Astrocyte of the spinal cord (primary cell): ENCODE measurements around the gene HSFX2.
"Not testable (repeated sequence)": the region's sequence is repeated elsewhere in the genome, so short reads cannot be mapped to it uniquely, and the experiment has no call there.

Experiments
- DNase-seq: peaks from one replicate; pipeline ENCODE4 v3.0.0; 2011; ENCODE audit warnings: low read depth, low spot score
- H3K4me3 ChIP-seq: 2 replicates; pipeline ENCODE4 v1.5.1; 2011; ENCODE audit warnings: low read depth, mild to moderate bottlenecking, low read length, moderate library complexity
- CTCF ChIP-seq: IDR thresholded peaks from 2 replicates; pipeline ENCODE4 v1.5.1; 2012; ENCODE audit warnings: low read depth, mild to moderate bottlenecking, low read length, inconsistent platforms
- in situ Hi-C: cut with HindIII; loops from 2 replicates; pipeline ENCODE4 v1.10.0; 2017; ENCODE audit warnings: low sequenced_read_pairs

The HSFX2 gene

GRCh38 chrX:149618871-149619270 lies 23.8 kb upstream of the HSFX2 start:
- DNase-seq: no peak
- TF ChIP-seq CTCF: no peak
- no peak overlapping the region for H3K4me3 ChIP-seq
- in situ Hi-C loops: no loop called here

GRCh38 chrX:149611623-149612175 lies 16.6 kb upstream of the HSFX2 start:
- H3K4me3 ChIP-seq: no peak overlapping the region
- in situ Hi-C loops: no loop called here
- no peak for TF ChIP-seq CTCF
- no peak for DNase-seq

DNA sequence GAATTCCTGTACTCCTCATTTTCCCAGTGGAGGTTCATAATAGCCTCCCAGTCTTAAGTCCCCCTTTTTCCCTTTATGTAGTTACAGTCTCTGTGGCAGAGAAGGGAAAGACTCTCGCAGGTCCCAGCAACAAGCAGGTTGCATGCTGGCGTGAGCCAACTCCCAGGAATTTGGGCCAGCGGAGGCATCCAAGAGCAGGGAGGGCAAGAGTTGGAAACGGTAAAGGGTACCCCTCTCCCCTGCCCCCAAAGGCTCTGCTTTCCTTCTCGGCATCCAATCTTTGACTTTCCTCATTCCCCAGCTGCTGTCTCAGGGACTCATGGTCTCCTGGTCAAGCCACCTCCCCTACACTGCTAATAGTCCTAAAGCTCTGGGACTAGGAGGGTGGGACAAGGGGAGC lies 15.4 kb upstream of the HSFX2 start:
- no peak overlapping the region for H3K4me3 ChIP-seq
- TF ChIP-seq CTCF: no peak
- in situ Hi-C loops: no loop called here
- DNase-seq: no peak

DNA sequence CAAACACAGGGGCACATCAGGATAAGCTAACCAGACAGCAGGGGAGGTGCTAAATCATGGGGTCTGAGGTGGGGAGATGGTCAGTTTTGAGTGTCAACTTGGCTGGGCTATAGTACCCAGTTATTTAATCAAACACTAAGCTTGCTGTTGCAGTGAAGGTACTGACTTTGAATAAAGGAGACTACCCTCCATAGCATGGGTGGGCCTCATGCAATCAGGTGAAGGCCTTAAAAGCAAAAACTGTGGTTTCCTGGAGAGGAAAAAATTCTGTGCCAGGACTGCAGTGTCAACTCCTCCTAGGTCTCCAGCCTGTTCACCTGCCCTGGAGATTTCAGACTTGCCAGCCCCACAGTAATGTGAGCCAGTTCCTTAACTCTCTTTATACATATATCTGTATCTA lies 12.6 kb upstream of the HSFX2 start:
- no peak for DNase-seq
- TF ChIP-seq CTCF: no peak
- in situ Hi-C loops: no loop called here
- H3K4me3 ChIP-seq: no peak overlapping the region

DNA sequence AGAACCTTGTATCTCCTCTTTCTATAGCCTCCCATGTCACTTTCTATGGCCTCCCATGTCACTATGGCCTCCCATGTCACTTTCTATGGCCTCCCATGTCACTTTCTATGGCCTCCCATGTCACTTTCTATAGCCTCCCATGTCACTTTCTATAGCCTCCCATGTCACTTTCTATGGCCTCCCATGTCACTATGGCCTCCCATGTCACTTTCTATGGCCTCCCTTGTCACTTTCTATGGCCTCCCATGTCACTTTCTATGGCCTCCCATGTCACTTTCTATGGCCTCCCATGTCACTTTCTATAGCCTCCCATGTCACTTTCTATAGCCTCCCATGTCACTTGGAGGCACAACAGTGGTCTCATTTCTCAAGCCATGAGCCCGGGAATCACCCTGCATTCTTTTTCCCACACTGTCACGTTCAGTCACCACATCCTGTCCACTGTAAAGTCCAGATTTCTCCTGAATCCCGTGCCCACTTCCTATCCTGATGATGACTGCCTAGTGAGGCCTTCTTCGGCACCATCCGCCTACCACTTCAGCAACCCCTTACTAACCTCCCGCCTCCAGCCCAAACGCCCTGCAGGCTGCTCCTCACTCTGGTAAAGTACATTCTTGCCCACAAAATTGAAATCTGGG lies 10.3 kb upstream of the HSFX2 start:
- DNase-seq, H3K4me3 ChIP-seq, in situ Hi-C loops: not testable (repeated sequence)

DNA sequence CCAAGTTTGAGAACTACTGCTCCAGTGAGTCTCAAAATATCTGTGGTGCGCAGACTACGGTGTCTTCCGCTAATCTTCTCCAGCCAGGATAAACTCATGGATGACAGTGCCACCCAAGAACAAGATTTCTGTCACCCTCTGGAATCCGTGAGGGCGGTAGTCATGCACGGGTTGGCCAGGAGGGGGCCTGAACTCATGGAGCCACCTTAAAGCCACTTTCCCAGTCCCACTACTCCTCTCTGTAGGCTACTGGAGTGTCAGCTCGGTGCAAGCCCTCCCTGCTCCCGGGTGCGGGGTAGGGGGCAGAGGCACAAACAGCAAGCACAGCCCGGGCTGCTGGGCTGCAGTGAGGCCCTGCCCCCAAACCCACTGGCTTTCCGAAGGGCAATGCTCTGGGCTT lies 3.5 kb upstream of the HSFX2 start:
- DNase-seq, H3K4me3 ChIP-seq, in situ Hi-C loops: not testable (repeated sequence)

- H3K4me3 ChIP-seq, DNase-seq, in situ Hi-C loops: not testable (repeated sequence)
Observed at GRCh38 chrX:149595943-149596342, 829 bp upstream of the HSFX2 start.

GRCh38 chrX:149590993-149591392 lies 4.1 kb downstream of the HSFX2 start:
- DNase-seq, H3K4me3 ChIP-seq, in situ Hi-C loops: not testable (repeated sequence)

DNA sequence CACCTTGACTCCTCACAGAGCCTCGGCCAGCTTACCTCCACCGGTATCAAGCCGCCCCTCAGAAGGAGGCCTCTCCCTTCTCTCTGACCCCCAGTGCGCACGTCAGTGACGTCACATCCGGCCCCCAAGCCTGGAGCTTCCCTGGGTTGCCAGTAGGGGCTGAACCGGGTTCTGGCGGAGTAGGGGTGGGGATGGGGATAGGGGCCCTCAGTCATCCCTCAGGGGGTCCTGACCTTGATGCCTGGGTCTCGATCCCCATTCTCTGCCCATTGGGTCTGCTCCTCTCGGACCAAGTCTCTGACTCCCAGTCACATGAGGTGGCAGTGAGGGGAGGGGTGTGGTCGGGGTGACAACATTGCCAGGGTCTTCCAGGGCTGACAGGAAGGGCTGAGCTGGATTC lies 7.8 kb downstream of the HSFX2 start, which contains the start of gene MAGEA9B:
Gene MAGEA9B, minus strand, starts transcription at position 101 of the 400 bp plus-strand sequence. CDS start 4,280 bp downstream, outside the sequence.
- in situ Hi-C loops, DNase-seq, H3K4me3 ChIP-seq: not testable (repeated sequence)

DNA sequence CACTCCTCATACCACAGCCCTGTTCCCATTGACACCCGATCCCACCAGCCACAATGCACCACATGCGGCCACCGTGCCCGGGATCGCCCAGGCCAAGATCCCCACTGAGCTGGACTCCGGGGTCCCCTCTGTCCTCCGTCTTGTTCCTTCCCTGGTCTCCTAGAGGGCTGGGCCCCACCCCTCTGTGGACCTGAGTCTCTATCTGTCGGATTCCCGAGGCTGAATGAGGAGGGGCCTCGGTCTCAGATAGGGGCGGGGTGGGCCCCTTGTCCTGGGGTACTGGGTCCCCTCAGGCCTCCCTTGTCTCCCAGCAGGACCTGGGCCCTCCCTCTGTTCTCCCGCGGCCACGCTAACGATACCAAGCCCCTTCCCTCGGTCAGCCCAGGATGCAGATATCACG lies 9.5 kb downstream of the HSFX2 start:
- DNase-seq, in situ Hi-C loops, H3K4me3 ChIP-seq: not testable (repeated sequence)

DNA sequence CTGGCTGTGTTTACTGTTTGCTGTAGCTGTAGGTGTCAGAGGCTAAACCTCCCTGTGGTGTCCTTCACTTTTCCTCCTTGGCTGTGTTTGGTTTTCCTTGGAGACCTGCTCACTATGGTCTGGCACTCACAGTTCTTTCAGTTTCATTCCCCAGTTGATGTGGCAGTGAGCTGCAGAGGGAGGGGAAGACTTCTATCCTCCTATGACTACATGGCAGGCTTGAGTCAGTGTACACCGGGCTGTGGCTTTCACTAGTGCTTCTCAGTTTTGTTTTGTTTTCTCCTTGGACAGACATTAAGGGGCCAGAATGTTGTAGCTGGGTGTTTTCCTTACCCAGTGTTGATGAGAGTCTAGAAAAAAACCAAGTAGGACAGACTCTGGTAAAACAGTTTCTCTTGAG lies 21.7 kb downstream of the HSFX2 start:
- DNase-seq, in situ Hi-C loops, H3K4me3 ChIP-seq: not testable (repeated sequence)
